Daoy (cell line): Measurements from ENCODE around the gene KAZN. TPM values are rescaled to one million over a fixed set of nuclear protein-coding genes. Genes with fewer than 3 reads are reported as not detected.

Experiments used
- DNase-seq: peaks from one replicate; pipeline ENCODE4 v3.0.0-alpha.2; 2015; ENCODE audit warnings: low read depth
- total RNA-seq: library from RNA; depleted of rRNA; stranded (reverse); fragments of >200 nt; shearing (Covaris generic); gene quantifications from 2 replicates; pipeline ENCODE4 v1.2.3, GENCODE V29; 2014

KAZN gene
- total RNA-seq, 1 experiment from 2014 or later = 6.3 TPM

DNA sequence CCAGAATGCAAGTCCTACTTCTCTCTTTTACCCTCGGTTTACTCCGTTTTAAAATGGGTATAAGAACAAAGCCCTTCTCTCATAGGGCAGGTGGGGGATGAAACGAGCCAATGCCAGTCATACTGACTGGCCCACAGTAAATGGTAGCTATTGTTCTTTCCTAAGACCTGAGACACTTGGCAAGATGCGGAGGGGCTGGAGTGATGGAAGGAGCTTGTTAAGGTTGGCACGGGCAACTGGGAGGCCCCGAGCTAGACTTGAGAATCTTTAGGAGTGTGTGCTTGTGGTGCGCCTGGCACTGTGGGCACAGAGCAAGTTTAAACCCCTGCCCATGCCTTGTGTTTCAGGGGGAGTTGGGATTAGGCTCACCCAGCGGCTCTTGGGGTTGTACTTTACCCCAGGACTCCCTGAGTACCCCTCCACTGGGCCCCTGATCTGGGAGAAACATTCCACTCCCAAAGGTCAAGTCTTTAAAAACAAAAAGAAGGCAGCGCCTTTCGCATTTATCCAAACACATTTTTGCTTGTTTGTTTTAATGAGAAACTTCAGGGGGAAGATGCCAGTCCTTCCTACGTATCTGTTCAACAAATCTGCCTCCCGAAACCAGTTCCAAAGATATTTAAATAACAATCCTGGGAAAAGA lies 314.5 kb downstream of the KAZN start:
- DNase-seq = no peak

DNA sequence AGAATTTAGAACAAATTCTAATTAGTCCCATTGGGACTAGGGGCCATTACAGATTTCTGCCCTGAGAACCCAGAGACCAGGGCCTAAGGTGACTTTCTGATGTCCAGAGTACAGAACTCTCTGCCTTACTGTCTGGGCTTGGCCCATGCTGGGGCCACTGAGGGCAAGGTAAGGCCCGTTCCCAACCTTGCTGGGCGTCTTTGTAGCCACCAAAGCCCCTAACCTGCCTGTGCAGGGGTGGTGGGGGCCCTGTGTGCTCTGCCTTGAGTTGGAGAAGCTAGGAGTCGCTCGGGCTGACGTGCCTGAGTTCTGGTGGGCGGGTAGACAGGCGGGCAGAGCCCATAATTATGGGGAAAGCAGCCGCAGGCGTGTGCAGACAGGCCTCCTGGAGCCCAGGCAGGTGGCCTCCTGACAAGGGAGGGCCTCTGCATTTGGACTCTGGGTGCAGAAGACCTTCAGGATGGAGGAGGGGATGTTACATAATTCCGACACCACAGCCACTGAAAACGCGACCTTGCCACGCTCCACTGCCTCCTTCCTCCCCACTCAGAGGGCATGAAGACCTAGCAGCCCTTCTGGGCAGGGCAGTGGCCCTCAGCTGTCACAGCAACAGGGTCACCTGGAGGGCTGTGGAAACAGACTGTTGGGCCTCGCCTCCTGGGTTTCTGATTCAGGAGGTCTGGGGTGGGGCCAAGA lies 315.1 kb downstream of the KAZN start:
- DNase-seq = no peak

DNA sequence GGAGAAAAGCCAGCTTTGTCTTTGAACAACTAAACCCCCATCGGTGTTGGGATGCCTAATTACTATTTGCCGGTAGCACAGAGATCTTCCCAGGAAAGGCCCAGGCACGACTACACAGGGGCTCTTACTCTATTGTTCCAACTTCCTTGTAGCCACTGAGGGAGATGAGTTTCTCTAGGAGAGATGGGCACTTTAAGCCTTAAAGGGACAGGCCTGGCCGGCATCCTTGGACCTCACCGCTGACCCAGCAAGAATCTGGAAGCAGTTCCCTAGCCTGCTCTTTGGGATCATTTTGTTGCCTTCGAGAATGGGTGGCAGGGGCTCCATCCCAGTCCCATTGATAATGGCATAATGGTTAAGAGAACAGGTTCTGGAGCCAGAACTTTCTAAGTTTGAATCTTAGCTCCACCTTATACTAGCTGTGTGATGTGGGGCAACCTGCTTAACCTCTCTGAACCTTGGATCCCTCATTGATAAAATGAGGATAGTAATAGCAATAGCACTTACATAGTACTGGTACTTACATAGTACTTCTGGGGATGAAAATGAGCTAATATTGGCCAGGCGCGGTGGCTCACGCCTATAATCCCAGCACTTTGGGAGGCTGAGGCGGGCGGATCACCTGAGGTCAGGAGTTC lies 316.0 kb downstream of the KAZN start:
- no peak for DNase-seq

GRCh38 chr1:14915356-14916054 lies 317.0 kb downstream of the KAZN start:
- DNase-seq = peak; percentile 60

- no peak for DNase-seq
Observed at GRCh38 chr1:14919289-14919688, 320.8 kb downstream of the KAZN start.

DNA sequence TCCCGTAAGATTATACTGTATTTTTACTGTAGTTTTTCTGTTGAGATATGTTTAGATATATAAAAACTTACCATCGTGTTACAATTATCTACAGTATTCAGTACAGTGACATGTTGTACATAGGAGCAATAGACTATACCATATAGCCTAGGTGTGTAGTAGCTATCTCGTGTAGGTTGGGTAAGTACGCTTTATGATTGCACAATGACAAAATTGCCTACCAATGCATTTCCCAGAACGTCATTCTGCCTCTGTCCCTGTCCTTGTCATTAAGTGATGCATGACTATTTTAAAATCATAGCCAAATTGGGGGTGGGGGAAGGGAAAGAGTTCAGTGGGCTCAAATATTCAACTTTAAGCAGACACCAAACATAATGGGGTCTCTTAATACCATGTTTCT lies 321.3 kb downstream of the KAZN start:
- DNase-seq = no peak

DNA sequence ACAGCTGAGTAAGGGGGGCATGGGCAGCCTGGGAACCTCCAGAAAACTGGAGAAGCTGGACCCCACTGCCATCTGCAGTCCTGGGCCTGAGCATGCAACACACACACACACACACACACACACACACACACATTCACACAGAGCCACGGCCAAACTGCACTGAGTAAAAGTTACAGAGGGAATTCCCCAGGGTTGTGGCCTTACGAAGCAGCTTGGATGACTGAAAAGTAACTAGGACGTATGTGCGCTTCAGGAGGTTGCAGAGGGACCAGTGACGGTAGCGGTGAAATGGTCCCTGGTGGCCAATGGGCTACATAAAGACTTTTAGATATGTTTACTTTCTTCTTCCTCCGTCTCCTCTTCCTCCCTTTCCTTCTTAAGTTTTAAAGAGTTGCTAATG lies 322.6 kb downstream of the KAZN start:
- no peak for DNase-seq

DNA sequence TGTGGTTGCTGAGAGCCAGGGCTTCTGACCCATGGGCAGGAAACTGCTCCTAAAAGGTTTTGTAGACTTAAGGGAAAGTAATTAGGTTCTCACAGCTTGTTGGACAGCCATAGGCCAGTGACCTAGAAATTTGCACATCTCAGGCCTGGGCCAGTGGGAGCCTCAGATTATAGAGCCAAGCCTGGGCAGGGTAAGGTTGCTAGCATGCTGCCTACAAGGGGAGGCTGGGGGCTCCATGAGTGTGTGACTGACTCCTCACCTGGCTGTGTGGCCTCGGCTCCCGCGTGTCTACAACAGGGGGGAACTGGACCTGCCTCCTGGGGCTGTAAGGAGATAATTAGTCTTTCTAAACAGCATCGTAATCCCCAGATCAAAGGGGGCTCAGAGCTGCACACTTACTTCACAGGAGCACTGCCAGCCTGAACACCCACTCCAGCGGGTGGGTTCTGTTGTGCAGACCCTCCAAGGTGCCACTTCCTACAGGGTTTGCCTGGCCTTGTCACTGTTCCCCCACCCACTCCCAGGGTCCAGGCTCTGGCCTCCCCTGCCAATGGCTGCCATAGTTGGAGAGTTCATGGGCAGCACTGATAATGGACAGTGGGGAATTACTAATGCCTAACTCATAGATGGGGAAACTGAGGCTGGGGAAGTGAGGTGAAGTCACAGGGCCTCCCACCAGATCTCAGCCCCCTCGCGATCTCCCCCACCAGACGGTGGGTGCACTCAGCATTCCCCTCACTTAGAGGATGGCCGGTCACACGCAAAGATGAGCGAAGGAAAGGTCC lies 324.6 kb downstream of the KAZN start:
- DNase-seq = no peak

DNA sequence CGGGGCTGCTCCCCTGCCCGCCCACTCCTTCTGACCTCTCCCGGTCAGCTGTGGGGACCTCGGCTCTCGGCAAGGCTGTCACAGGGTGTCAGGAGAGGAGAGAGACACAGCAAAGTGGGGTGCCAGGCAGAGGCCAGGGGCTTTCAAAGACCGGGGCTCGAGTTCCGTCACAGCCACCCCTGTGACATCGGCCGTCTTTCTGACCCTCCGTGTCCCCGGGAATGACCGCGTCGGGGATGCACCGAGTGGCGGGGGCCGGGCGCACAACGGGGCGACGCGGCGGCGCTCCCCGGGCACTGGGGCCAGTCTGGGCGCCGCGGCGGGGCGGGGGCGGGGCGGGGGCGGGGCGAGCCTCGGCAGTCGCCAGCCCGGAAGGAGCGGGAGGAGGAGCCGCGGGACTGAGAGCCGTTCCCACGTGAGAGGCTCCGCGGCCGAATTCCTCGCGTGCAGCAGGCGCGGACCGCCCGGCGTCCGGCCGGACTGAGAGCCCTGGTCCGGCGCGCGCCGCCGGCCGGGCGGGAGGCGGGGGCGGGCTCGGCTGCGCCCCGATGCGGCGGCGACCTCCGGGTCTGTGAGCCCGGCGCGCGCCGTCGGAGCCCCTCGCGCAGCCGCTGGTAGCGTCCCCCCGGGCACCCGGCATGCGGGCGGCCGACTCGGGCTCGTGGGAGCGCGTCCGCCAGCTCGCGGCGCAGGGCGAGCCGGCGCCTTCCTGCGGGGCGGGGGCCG lies 325.4 kb downstream of the KAZN start:
- peak; percentile 72 for DNase-seq

DNA sequence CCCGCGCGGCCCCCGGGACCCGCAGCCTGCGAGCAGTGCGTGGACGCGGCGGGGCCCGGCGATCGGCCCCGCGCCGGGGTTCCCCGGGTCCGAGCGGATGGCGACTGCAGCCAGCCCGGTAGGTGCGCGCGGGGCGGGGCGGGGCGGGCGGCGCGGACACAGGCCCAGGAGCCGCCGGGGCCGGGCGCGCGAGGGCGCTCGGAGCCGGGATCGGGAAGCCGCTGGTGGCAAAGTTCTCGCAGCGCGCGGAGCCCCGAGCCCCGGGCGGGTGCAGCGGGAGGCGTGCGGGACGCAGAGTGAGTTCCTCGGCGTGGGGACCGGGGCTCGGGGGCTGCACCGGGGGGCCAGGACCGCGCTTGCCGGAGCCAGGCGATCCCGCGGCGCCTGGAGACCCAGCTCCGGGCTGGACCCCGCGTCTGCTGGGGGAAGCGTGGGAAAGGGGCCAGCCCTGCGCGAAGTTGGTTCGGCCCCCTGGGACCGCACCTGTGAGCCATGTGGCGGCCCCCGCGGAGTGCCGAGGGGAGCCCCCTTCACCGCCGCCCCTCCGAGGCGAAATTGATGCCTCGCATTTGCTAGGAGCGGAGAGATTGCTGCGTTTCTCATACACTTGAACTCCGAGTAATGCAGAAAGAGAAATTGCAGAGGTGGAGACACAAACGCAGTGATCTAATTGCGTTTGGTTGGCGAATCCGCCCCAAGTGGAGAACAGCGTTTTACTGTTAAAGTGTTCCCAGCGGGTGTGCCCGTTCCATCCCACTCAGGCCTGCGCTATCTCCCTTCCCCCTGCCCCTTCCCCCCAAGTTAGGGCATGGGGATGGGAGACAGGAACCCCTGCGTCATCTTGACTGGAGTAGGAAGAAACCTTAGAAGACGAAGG lies 326.2 kb downstream of the KAZN start:
- peak; percentile 64 for DNase-seq

GRCh38 chr1:14925336-14926136 lies 327.1 kb downstream of the KAZN start:
- no peak for DNase-seq

DNA sequence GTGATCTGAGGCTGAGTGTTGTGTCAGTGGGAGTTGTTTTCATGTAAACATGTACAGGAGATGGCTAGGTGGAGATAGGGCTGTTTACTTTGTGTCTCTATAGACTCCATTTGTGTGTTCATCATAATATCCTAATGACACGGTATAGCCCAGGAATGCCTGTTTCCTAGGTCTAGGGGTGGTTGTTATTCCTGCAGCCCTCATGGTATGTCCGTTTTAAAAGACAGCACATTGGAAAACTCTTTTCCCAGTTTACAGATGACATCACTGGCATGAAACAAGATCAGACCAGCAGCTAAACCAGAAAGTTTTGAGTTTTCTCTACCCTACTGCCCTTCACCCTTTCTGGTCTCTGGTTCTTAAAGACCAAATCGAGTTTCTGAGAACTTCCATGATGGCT lies 327.7 kb downstream of the KAZN start:
- peak; percentile 15 for DNase-seq

DNA sequence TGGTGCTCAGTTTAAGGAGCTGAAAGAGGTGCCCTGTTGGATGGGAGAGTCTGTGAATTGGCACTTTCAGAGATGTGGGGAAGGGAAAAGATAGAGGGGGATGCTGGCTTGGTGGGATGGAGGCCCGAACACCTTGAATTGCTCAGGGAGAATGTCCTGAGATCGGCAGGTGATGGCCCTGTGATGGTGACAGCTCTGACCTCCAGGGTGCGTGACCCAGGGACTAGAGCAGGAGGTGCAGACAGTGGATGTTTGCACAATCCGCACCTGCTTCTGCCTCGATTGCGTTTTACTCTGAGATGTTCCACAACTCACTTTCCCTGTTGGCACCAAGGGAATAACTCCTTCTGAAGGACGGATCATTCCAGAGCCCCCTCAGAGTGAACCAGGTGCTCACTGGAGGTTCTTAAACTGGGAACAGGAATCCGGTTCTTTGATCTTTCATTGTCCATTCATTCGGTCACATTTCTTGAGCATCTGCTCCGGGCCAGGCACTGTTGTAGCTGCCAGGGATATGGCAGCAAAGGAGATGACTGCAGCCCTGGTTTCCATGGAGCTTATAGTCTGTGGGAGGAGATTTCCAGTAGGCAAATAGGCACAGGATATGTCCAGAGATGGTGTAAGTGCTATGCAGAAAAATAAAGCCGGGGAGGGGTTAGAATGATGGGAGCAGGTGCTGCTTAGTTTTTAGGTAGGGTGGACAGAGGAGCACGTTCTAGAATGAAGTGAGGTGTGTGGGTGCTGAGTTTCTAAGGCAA lies 328.5 kb downstream of the KAZN start:
- DNase-seq = no peak

GRCh38 chr1:14928412-14928811 lies 329.9 kb downstream of the KAZN start:
- DNase-seq = no peak

GRCh38 chr1:14928886-14929546 lies 330.5 kb downstream of the KAZN start:
- DNase-seq = no peak

GRCh38 chr1:14929547-14930246 lies 331.2 kb downstream of the KAZN start:
- DNase-seq = peak; percentile 79

DNA sequence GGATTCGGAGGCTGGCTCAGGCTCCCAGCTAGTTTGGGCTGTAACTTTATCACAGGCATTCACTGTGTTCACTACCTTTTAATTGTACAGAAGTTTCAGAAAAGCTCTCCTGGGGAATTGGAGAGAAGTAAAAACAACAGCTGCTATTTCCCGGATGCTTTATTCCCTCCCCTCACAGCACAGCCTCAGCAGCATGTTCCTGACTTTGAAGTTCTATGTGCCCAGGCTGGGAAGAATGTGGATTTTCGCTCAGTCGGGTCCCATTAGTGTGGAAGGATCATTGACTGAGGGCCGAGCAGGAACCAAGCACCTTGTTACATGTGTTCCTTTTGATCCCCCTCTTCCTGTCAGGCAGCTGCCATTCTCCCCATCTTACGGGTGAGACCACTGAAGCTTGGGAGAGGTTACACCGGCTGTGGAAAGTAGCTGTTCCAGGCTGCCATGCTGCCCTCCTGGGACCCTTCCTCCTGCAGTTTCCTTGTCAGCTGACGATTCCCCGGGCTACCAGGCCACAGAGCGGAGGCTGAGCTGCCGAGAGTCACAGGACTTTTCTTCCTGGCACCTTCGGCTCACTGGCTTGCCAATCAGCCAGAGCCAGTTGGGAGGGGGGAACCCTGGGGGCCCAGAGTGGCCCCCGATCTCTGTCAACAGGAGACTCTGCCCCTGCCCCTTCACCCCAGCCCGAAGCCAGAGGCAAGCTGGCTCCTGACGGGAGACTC lies 331.9 kb downstream of the KAZN start:
- DNase-seq = no peak
